Endothelial cell of umbilical vein (primary cell): ENCODE data around the gene SLC44A1. TPM values are rescaled to one million over a fixed set of nuclear protein-coding genes. Genes with fewer than 3 reads are reported as not detected.
A peak's percentile ranks its signal among the peaks of the same experiment; 100 is the strongest.

ENCODE experiments used
- BruUV-seq: library from RNA; stranded (reverse); fragments of 400-500 nt; replicated peaks from 2 replicates; lab custom pipeline; 2021; lab: Mats Ljungman, UMichigan
- CTCF ChIA-PET: fragments of 300-600, 350-600 bp; sonication (Branson Sonifier 250); formaldehyde crosslinking; loops from one replicate; lab custom pipeline; 2021; ENCODE audit warnings: antibody characterized with exemption, inconsistent platforms; lab: Charles Lee
- POLR2A ChIA-PET: fragments of 300-600, 350-600 bp; sonication (Branson Sonifier 250); formaldehyde crosslinking; loops from one replicate; lab custom pipeline; 2021; ENCODE audit warnings: antibody characterized with exemption, inconsistent platforms; lab: Charles Lee
- DNase-seq: peaks from one replicate; pipeline ENCODE4 v3.0.0-alpha.2; 2011; ENCODE audit warnings: low read depth, low spot score
- FAIRE-seq: peaks from 2 replicates; lab custom pipeline; 2011; peaks lifted over from hg19 to GRCh38; lab: Jason Lieb, UNC
- H2AFZ ChIP-seq: 2 replicates; pipeline ENCODE4 v1.6.0; 2012; ENCODE audit warnings: low read depth, low read length, control low read depth, inconsistent platforms
- H3K27ac ChIP-seq: 2 replicates; pipeline ENCODE4 v1.5.1; 2011; ENCODE audit warnings: low read depth, mild to moderate bottlenecking, control low read depth, low read length, moderate library complexity; ENCODE audit not compliant: insufficient read depth
- H3K27me3 ChIP-seq, 2 experiments: 2 replicates each; pipeline versions ENCODE4 v1.6.0 to v1.6.1; 2011; ENCODE audit warnings: low read length in 2 of 2, mixed read lengths in 1 of 2; ENCODE audit not compliant: control insufficient read depth in 2 of 2, insufficient read depth in 2 of 2
- H3K36me3 ChIP-seq, 2 experiments: 2 replicates in 1 of 2; 3 replicates in 1 of 2; pipeline ENCODE4 v1.5.1; 2011; ENCODE audit warnings: low read length in 2 of 2, mild to moderate bottlenecking in 1 of 2, moderate library complexity in 1 of 2; ENCODE audit not compliant: control insufficient read depth in 2 of 2, insufficient read depth in 2 of 2; ENCODE audit errors: extremely low read depth in 1 of 2
- H3K4me1 ChIP-seq: 3 replicates; pipeline ENCODE4 v1.5.1; 2011; ENCODE audit warnings: mild to moderate bottlenecking, low read length; ENCODE audit not compliant: control insufficient read depth, insufficient read depth; ENCODE audit errors: extremely low read depth
- H3K4me2 ChIP-seq: 2 replicates; pipeline ENCODE4 v1.6.1; 2011; ENCODE audit warnings: low read length, control low read depth, mixed read lengths; ENCODE audit not compliant: insufficient read depth
- H3K4me3 ChIP-seq, 3 experiments: fragments of 200-600 bp in 1 of 3; sonication (generic), shearing (Covaris generic) in 1 of 3; replicated peaks in 1 of 3; 2 replicates each; pipeline ENCODE4 v1.5.1; 2011 to 2016; ENCODE audit warnings: control low read depth in 3 of 3, low read length in 3 of 3, mild to moderate bottlenecking in 2 of 3, inconsistent platforms in 1 of 3, low read depth in 1 of 3, moderate library complexity in 1 of 3; ENCODE audit not compliant: insufficient read depth in 1 of 3
- H3K79me2 ChIP-seq: 2 replicates; pipeline ENCODE4 v1.6.0; 2012; ENCODE audit warnings: low read length, inconsistent platforms; ENCODE audit not compliant: control insufficient read depth, insufficient read depth
- H3K9ac ChIP-seq: replicated peaks from 2 replicates; pipeline ENCODE3; 2011; ENCODE audit warnings: low read length, control low read depth; ENCODE audit not compliant: insufficient read depth; ENCODE audit errors: extremely low read depth
- H3K9me1 ChIP-seq: replicated peaks from 3 replicates; pipeline ENCODE4 v1.6.0; 2011; ENCODE audit warnings: mild to moderate bottlenecking, low read length; ENCODE audit not compliant: control insufficient read depth, insufficient read depth; ENCODE audit errors: extremely low read depth
- H3K9me3 ChIP-seq: replicated peaks from 2 replicates; pipeline ENCODE4 v1.5.1; 2012; ENCODE audit warnings: low read length, inconsistent platforms; ENCODE audit not compliant: control insufficient read depth, insufficient read depth
- H4K20me1 ChIP-seq: replicated peaks from 2 replicates; pipeline ENCODE3; 2011; ENCODE audit warnings: mild to moderate bottlenecking, low read length; ENCODE audit not compliant: control insufficient read depth, insufficient read depth; ENCODE audit errors: extremely low read depth
- CTCF ChIP-seq, 2 donors: IDR thresholded peaks; 1 replicate in 1 of 2; 2 replicates in 1 of 2; pipeline ENCODE4 v1.5.1; 2011; ENCODE audit warnings: low read length in 2 of 2, mild to moderate bottlenecking in 2 of 2, moderate library complexity in 2 of 2, control low read depth in 1 of 2, inconsistent platforms in 1 of 2, low read depth in 1 of 2; ENCODE audit not compliant: insufficient read depth in 1 of 2; ENCODE audit errors: extremely low read depth in 1 of 2
- EZH2 ChIP-seq: IDR thresholded peaks from 2 replicates; pipeline ENCODE4 v1.6.1; 2012; ENCODE audit warnings: borderline replicate concordance, low read depth, mild to moderate bottlenecking, moderate library complexity, low read length, inconsistent platforms; ENCODE audit not compliant: severe bottlenecking
- JUN ChIP-seq: IDR thresholded peaks from 2 replicates; pipeline ENCODE4 v1.6.1; 2011; ENCODE audit warnings: borderline replicate concordance, low read depth; ENCODE audit not compliant: insufficient read length, insufficient read depth
- MAX ChIP-seq: IDR thresholded peaks from 2 replicates; pipeline ENCODE4 v1.6.1; 2011; ENCODE audit not compliant: insufficient read depth, insufficient read length
- MYC ChIP-seq: IDR thresholded peaks from one replicate; pipeline ENCODE4 v1.6.1; 2011; ENCODE audit warnings: mild to moderate bottlenecking, low read depth, low read length
- dilution Hi-C: fragments of 300-500 bp; cut with MboI; formaldehyde crosslinking; loops from one replicate; pipeline ENCODE4 v1.15.0; 2019; ENCODE audit warnings: low sequenced_read_pairs; ENCODE audit not compliant: extremely low pct_ligation_motif_present
- intact Hi-C: fragments of 100-400 bp; cut with micrococcal nuclease; formaldehyde crosslinking; loops from one replicate; pipeline ENCODE4 v1.10.0; 2022
- polyA plus RNA-seq, 4 experiments: library from polyadenylated mRNA; depleted of rRNA in 3 of 4; stranded (reverse) in 3 of 4; unstranded in 1 of 4; fragments of >200 nt; gene quantifications; 2 replicates each; pipeline versions ENCODE4 v1.2.1 to v1.2.3, GENCODE V29; 2011 to 2012; ENCODE audit warnings: missing spikeins in 1 of 4
- total RNA-seq: library from RNA; stranded (reverse); gene quantifications from 2 replicates; pipeline ENCODE4 v1.2.3, GENCODE V29; 2021

The SLC44A1 gene
- total and polyA plus RNA-seq, 2 donors (not counting 3 experiments of a cell fraction or from before 2014, with no cell fraction given), result 16.1 to 37.7 TPM

- peak; percentile 17 to 20 for TF ChIP-seq CTCF (IDR thresholded peaks at IDR 0.05; ENCODE audit: extremely low read depth in 1 of 2, insufficient read depth in 1 of 2, low read depth in 1 of 2, low read length in 2 of 2)
- TF ChIP-seq MYC, result no peak
- Histone ChIP-seq H3K4me3 (no peak overlapping the region), H3K9ac (no peak overlapping the region), H3K36me3 (no peaks in the 10 kb centered on the region), H3K9me1 (no peaks in the 10 kb centered on the region), H3K27me3 (no peaks in the 10 kb centered on the region), H3K79me2 (no peaks in the 10 kb centered on the region), H2AFZ (no peak overlapping the region), H3K4me2 (no peak overlapping the region), H3K27ac (no peak overlapping the region), H3K4me1 (no peaks in the 10 kb centered on the region), H4K20me1 (no peaks in the 10 kb centered on the region), H3K9me3 (no peaks in the 10 kb centered on the region)
- ChIA-PET CTCF (interaction anchor here (0.6 to 3.7 kb wide), 8 partner anchors 8 to 633 kb away, joined by 3 to 20 read pairs (median 6); no protein-coding TSS in a partner anchor), POLR2A (no interaction called here)
- BruUV-seq, result no TSS peak
- FAIRE-seq, result no peak
- DNase-seq, result peak; percentile 23
- dilution Hi-C loops (no loop called here), intact Hi-C loops (loop anchor here (1.0 kb wide), 1 partner anchor 169 kb away; the partner anchor contains the start of gene SLC44A1)
These were observed 169.1 kb downstream of the SLC44A1 start for GRCh38 chr9:105413525-105413924.

GRCh38 chr9:105414947-105415661, 170.7 kb downstream of the SLC44A1 start:
- no peaks in the 10 kb centered on the region for H3K9me1 ChIP-seq
- no peak overlapping the region for H3K4me3 ChIP-seq
- H3K27me3 ChIP-seq, result no peaks in the 10 kb centered on the region
- intact Hi-C loops (loop anchor here (1.0 kb wide), 8 partner anchors 227 to 667 kb away; no protein-coding TSS in a partner anchor), dilution Hi-C loops (no loop called here)
- FAIRE-seq (peak; percentile 85), DNase-seq (peak; percentile 51)
- H3K36me3 ChIP-seq, result no peaks in the 10 kb centered on the region
- BruUV-seq, result no TSS peak
- H2AFZ ChIP-seq, result no peak overlapping the region
- no peak for TF ChIP-seq EZH2
- peak; percentile 70 to 72 for TF ChIP-seq CTCF (IDR thresholded peaks at IDR 0.05; ENCODE audit: extremely low read depth in 1 of 2, insufficient read depth in 1 of 2, low read depth in 1 of 2, low read length in 2 of 2)
- peak; percentile 15 for TF ChIP-seq MAX
- TF ChIP-seq JUN, result no peak
- H3K79me2 ChIP-seq, result no peaks in the 10 kb centered on the region
- no peaks in the 10 kb centered on the region for H4K20me1 ChIP-seq
- ChIA-PET CTCF (interaction anchor here (0.7 to 3.7 kb wide), 3 partner anchors 135 to 551 kb away, joined by 3 to 20 read pairs (median 4); no protein-coding TSS in a partner anchor), POLR2A (no interaction called here)
- no peak overlapping the region for H3K9ac ChIP-seq
- H3K4me2 ChIP-seq, result no peak overlapping the region
- no peak overlapping the region for H3K27ac ChIP-seq
- no peaks in the 10 kb centered on the region for H3K9me3 ChIP-seq
- no peaks in the 10 kb centered on the region for H3K4me1 ChIP-seq
